Spleen (tissue), 13 donors: ENCODE results near the gene EMC1. TPM values are rescaled to one million over a fixed set of nuclear protein-coding genes. Genes with fewer than 3 reads are reported as not detected.

ENCODE experiments used
- DNase-seq: peaks from one replicate; pipeline ENCODE4 v3.0.0-alpha.2; 2020
- H3K27ac ChIP-seq, 8 donors: fragments of 200-600 bp; sonication (generic) in 7 of 8; 1 replicate in 4 of 8; 2 replicates in 4 of 8; pipeline versions ENCODE4 v1.5.0 to v1.8.0; 2016 to 2021; ENCODE audit warnings: inconsistent platforms in 4 of 8, mild to moderate bottlenecking in 4 of 8, moderate library complexity in 1 of 8
- H3K27me3 ChIP-seq, 7 donors: fragments of 200-600 bp; sonication (generic) in 6 of 7; replicated peaks in 1 of 7; 1 replicate in 4 of 7; 2 replicates in 3 of 7; pipeline versions ENCODE4 v1.5.0 to v1.8.0; 2016 to 2021; ENCODE audit warnings: inconsistent platforms in 3 of 7, mild to moderate bottlenecking in 1 of 7
- H3K36me3 ChIP-seq, 6 donors: fragments of 200-600 bp; sonication (generic) in 5 of 6; 1 replicate in 4 of 6; 2 replicates in 2 of 6; pipeline versions ENCODE4 v1.5.0 to v1.8.0; 2016 to 2021; ENCODE audit warnings: inconsistent platforms in 2 of 6
- H3K4me1 ChIP-seq, 6 donors: fragments of 200-600 bp; sonication (generic) in 5 of 6; 1 replicate in 3 of 6; 2 replicates in 3 of 6; pipeline versions ENCODE4 v1.5.0 to v1.8.0; 2016 to 2021; ENCODE audit warnings: inconsistent platforms in 3 of 6
- H3K4me3 ChIP-seq, 8 donors: fragments of 200-600 bp; sonication (generic) in 7 of 8; 1 replicate in 4 of 8; 2 replicates in 4 of 8; pipeline versions ENCODE4 v1.5.0 to v1.8.0; 2016 to 2021; ENCODE audit warnings: inconsistent platforms in 4 of 8, mild to moderate bottlenecking in 4 of 8, moderate library complexity in 2 of 8
- H3K9me3 ChIP-seq, 8 donors: fragments of 200-600 bp; sonication (generic) in 7 of 8; 1 replicate in 4 of 8; 2 replicates in 4 of 8; pipeline versions ENCODE4 v1.5.0 to v1.8.0; 2016 to 2021; ENCODE audit warnings: inconsistent platforms in 4 of 8
- CTCF ChIP-seq, 11 experiments: fragments of 200-600 bp in 7 of 11; fragments of 450-650 bp in 4 of 11; sonication (generic) in 4 of 11; IDR thresholded peaks in 8 of 11; conservative IDR thresholded peaks in 3 of 11; 1 replicate in 7 of 11; 2 replicates in 4 of 11; pipeline versions ENCODE4 v1.4.0 to v1.8.0; 2016 to 2021; ENCODE audit warnings: antibody characterized with exemption in 11 of 11, inconsistent platforms in 4 of 11, mild to moderate bottlenecking in 1 of 11
- POLR2A ChIP-seq, 3 donors: fragments of 450-650 bp; IDR thresholded peaks; one replicate each; pipeline ENCODE4 v1.5.1; 2017; ENCODE audit warnings: antibody characterized with exemption in 3 of 3, mild to moderate bottlenecking in 1 of 3
- POLR2AphosphoS5 ChIP-seq, 3 donors: sonication (generic); formaldehyde crosslinking; IDR thresholded peaks; one replicate each; pipeline ENCODE4 v1.5.1; 2017; ENCODE audit warnings: antibody characterized with exemption in 3 of 3
- WGBS, 5 donors: extraction: QIAGEN DNeasy Blood & Tissue Kit in 3 of 5; methylation state at CpG; one replicate each; pipeline versions ENCODE4 v1.1.5 to v1.1.7; 2013 to 2018; 5-methylcytosine and 5-hydroxymethylcytosine counted together
- intact Hi-C: fragments of 100-400 bp; cut with DNase I; formaldehyde crosslinking; loops from one replicate; pipeline ENCODE4 v1.15.0; 2023; ENCODE audit warnings: low total_unique reads
- long read RNA-seq, 2 donors: transcript quantifications; one replicate each; lab custom pipeline, GENCODE V29; 2026
- polyA plus RNA-seq, 3 donors: library from polyadenylated mRNA; stranded (reverse); fragments of 200-250 nt; gene quantifications; one replicate each; pipeline ENCODE4 v1.2.1, GENCODE V29; 2013
- total RNA-seq, 7 donors: library from RNA; depleted of rRNA in 3 of 7; stranded (reverse); fragments of >200 nt in 3 of 7; fragmentation: NEBNext Ultra II Directional in 4 of 7; extraction: Animal tissue kit (Norgen Biotek cat#: 25700) in 4 of 7; gene quantifications; one replicate each; pipeline versions ENCODE4 v1.1.0 to v1.2.1, GENCODE V29; 2016 to 2021
- donor health status: healthy with polysubstance abuse.
- donor health status: DM: no; HTN: no; CAD: no; lungs with moderate emphysema.
- donor health status: DM: no; HTN: no; CAD: no.
- donor health status: Bipolar disorder and iron deficiency.
- donor health status: healthy.
- donor health status: DM: no; HTN: no; CAD: no.
- donor health status: DM: yes; HTN: yes; CAD: no.

Gene EMC1
- total RNA-seq (10 to 100 TPM; 20.9 to 45.6 (median 32.2) TPM), polyA plus RNA-seq (1 to 10 TPM; 5.1 to 9.7 (median 5.6) TPM)
- long read RNA-seq, donor 1, full-length matches to known transcripts: 2 of 2 reads
- long read RNA-seq, donor 1, partial matches to known transcripts: 0 of 2 reads
- long read RNA-seq, donor 1, other reads (novel, unspliced or antisense): 0 of 2 reads
- long read RNA-seq, donor 2, full-length matches to known transcripts: 3 of 13 reads
- long read RNA-seq, donor 2, partial matches to known transcripts: 0 of 13 reads
- long read RNA-seq, donor 2, other reads (novel, unspliced or antisense): 10 of 13 reads

- H3K9me3 ChIP-seq: no peaks in the 10 kb centered on the region
- TF ChIP-seq CTCF (IDR thresholded peaks at IDR 0.05 in 8 of 11, conservative IDR thresholded peaks at IDR 0.05 in 3 of 11): peak in 4 of 11 experiments; percentile 6 to 24 (median 22)
- TF ChIP-seq POLR2A (IDR thresholded peaks at IDR 0.05): no peak
- TF ChIP-seq POLR2AphosphoS5 (IDR thresholded peaks at IDR 0.05): peak; percentile 82 to 94 (median 87)
- peaks cover 21 to 68% (median 43%) of the 10 kb centered on the region in 6 donors for H3K4me1 ChIP-seq
- H3K4me3 ChIP-seq: peak within 1 kb of the TSS; percentile 80 to 98 (median 97)
- no peaks in the 10 kb centered on the region for H3K27me3 ChIP-seq
- DNase-seq: peak; percentile 97
- peak within 1 kb of the TSS; percentile 93 to 99 (median 96) for H3K27ac ChIP-seq
- H3K36me3 ChIP-seq: peaks cover 0 to 41% (median 14%) of the 10 kb centered on the region in 6 donors
- intact Hi-C loops: no loop called here
- 0 to 1% (median 0%) methylated on average over 49 to 81 of the region's 81 CpGs for WGBS, 5 donors
Observed at GRCh38 chr1:19251305-19252196, at the start of gene EMC1, which contains the start of gene MRTO4. Gene EMC1 (minus strand): TSS chr1:19251524. CDS start chr1:19251509, 15 bp downstream. Gene MRTO4 (plus strand): TSS chr1:19251805. CDS start chr1:19251836, 31 bp downstream.

- 86 to 100% (median 94%) methylated on average over 2 of the region's 2 CpGs for WGBS, 5 donors
- intact Hi-C loops: no loop called here
- H3K27me3 ChIP-seq: no peaks in the 10 kb centered on the region
Observed at GRCh38 chr1:19300211-19300610, 48.9 kb upstream of the EMC1 start.

GRCh38 chr1:19294638-19295037 lies 43.3 kb upstream of the EMC1 start:
- TF ChIP-seq CTCF (IDR thresholded peaks at IDR 0.05 in 8 of 11, conservative IDR thresholded peaks at IDR 0.05 in 3 of 11) (no peak), POLR2AphosphoS5 (IDR thresholded peaks at IDR 0.05) (no peak), POLR2A (IDR thresholded peaks at IDR 0.05) (no peak)
- no peak for DNase-seq
- H3K4me3 ChIP-seq: no peak overlapping the region
- no peak overlapping the region for H3K27ac ChIP-seq
- no peaks in the 10 kb centered on the region for H3K4me1 ChIP-seq
- H3K9me3 ChIP-seq: peaks cover 2 to 42% (median 29%) of the 10 kb centered on the region in 8 donors
- WGBS, 5 donors: 73 to 97% (median 96%) methylated on average over 2 of the region's 2 CpGs
- H3K36me3 ChIP-seq: peaks cover 0 to 15% (median 0%) of the 10 kb centered on the region in 6 donors
- intact Hi-C loops: no loop called here
- no peaks in the 10 kb centered on the region for H3K27me3 ChIP-seq

More at GRCh38 chr1:19300211-19300610, 48.9 kb upstream of the EMC1 start:
- Histone ChIP-seq H3K4me1 (no peaks in the 10 kb centered on the region), H3K4me3 (no peak overlapping the region), H3K36me3 (peaks cover 0 to 37% (median 27%) of the 10 kb centered on the region in 6 donors), H3K27ac (no peak overlapping the region), H3K9me3 (peaks cover 0 to 13% (median 6%) of the 10 kb centered on the region in 8 donors)
- DNase-seq: no peak
- TF ChIP-seq CTCF (IDR thresholded peaks at IDR 0.05 in 8 of 11, conservative IDR thresholded peaks at IDR 0.05 in 3 of 11): no peak
- TF ChIP-seq POLR2A (IDR thresholded peaks at IDR 0.05): no peak
- no peak for TF ChIP-seq POLR2AphosphoS5 (IDR thresholded peaks at IDR 0.05)
